Activated naive CD4-positive, alpha-beta T cell treated with anti-CD3 and anti-CD28 coated beads, Interleukin-2, amount 50 U/mL, for 16 hours (primary cell): Measurements from ENCODE around the gene IL9R.
"Not testable (repeated sequence)": the region's sequence is repeated elsewhere in the genome, so short reads cannot be mapped to it uniquely, and the experiment has no call there.

Experiments used
- DNase-seq: peaks from one replicate; pipeline ENCODE4 v3.0.0-alpha.2; 2020

IL9R gene, protein sequence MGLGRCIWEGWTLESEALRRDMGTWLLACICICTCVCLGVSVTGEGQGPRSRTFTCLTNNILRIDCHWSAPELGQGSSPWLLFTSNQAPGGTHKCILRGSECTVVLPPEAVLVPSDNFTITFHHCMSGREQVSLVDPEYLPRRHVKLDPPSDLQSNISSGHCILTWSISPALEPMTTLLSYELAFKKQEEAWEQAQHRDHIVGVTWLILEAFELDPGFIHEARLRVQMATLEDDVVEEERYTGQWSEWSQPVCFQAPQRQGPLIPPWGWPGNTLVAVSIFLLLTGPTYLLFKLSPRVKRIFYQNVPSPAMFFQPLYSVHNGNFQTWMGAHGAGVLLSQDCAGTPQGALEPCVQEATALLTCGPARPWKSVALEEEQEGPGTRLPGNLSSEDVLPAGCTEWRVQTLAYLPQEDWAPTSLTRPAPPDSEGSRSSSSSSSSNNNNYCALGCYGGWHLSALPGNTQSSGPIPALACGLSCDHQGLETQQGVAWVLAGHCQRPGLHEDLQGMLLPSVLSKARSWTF

DNA sequence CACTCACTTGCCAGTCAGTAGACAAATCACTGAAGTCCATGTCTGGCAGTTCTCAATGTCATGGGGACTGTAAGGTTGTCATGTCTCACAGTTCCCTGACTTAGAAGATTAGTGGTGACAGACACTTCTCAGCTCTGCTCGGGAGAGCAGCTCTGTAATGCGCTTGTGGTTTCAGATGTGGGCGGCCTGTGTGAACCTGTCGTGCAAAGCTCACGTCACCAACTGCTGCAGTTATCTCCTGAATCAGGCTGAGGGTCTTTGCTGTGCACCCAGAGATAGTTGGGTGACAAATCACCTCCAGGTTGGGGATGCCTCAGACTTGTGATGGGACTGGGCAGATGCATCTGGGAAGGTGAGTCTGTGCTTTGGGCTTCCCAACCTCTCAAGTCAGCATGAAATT lies at the start of gene IL9R:
TSS of gene IL9R (plus strand) at position 261 of the 400 bp plus-strand sequence. CDS start at position 325, 64 bp downstream.
- peak; percentile 24 for DNase-seq

DNA sequence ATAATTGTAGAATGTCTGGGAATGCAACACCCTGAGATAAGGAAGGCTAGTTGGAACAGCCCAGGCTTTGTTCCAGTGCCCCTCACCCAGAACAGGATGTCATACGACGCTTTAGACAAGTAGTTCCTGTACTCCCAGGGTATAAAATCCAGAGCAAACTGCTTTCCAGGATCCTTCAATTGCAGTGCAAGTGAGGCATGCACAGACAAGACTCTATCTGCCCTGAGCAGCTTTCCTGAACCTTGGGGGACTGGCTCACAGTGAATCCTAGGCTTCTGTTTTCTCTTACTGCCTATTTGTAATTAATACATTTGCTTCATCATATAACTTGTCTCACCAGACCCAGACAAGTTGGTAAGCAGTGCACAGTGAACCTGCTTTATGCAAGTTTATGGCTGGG lies 48.4 kb upstream of the IL9R start:
- DNase-seq, result no peak

DNA sequence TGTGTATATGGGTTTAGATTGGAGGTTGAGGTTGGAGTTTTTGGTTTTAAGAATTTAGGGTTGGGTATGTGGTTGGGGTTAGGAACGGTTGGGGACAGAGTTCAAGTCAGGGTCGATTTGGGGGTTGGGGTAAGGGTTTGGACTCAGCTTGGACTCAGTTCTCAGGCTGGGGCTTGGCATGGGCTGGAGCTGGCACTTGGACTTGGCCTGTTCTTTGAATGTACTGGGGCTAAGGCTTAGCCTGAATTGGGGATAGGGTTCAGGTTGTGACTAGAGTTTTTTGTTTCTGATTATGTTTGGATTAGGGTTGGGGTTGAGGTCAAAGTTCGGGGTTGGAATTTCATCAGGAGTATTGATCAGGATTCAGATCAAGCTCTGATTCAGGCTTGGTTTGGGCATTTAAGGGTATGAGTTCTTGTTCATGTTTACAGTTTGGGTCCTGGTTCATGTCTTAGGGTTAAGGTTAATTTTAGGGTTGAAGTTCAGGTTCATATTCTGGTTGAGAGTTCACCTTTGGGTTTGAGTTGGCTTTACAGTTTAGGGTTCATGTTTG lies 46.2 kb upstream of the IL9R start:
- no peak for DNase-seq

DNA sequence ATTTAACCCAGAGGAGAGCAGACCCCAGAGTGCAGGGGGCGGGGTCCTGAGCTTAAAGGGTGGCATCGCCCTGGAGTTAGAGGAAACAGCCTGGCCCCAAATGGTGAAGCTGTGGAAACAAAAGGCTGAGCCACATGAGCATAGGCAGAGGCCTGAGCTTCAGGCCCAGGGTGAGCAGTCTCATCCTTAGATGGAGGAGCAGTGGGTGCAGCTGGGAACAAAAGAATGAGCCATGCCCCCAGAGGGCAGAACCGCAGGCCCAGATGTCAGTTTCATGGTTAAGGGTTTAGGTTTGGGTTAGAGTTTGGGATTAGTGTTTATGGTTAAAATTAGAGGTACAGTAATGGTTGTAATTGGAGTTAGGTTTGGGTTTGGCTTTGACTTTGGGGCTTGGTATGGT lies 44.4 kb upstream of the IL9R start:
- no peak for DNase-seq

DNA sequence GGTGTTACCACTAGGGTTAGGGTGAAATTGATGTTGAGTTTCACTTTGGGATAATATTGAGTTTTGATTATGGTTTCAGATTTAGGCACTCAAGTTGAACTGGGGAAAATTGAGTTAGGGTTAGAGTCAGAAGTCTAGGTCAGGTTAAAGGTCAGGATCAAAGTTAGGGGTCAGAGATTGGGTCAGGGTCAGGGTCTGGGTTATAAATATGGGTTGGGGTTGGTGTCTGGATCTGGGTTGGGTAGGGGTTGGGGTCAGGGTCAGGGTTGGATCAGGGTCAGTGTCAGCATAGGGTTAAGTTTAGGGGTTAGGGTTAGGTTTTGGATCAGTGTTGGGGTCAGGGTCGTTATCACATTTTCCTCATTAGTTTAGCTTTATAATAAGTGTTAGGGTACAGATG lies 42.7 kb upstream of the IL9R start:
- no peak for DNase-seq

DNA sequence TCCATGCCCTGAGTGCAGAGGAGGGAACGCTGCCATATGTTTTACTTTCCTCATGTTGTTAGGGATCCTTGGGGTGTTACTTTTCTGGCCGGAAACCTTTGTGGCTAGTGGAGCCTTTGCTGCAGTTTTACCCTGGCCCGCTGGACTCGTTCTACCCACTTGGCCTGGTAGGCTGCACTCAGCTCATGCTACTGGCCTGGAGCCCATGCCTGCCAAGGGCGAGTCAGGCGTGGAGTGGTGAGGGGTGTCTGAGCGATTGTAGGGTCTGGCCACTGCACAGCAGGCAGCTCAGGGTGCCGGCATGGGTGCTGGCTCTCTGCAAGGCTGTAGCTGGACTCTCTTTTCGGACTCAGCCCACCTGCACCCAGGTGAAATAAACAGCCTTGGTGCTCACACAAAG lies 41.4 kb upstream of the IL9R start:
- DNase-seq, result no peak

DNA sequence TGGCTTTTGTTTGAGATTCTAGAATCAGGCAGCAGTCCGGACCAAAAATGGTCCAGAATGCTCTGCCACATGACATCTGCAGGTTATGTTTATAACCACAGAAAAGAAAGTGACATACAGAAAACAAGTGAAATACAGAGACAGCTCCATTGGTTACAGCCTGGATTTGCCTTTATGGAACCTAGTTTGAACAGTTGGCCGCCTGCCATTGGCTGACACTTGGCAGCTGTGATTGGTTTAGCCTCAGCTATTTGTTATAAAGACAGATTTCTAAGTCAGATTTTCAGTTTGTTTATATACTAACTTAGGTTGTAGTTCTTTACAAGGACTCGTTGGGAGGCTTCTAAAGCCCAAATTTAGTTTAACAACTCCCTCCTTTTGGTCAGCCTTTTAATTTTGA lies 40.8 kb upstream of the IL9R start:
- no peak for DNase-seq

DNA sequence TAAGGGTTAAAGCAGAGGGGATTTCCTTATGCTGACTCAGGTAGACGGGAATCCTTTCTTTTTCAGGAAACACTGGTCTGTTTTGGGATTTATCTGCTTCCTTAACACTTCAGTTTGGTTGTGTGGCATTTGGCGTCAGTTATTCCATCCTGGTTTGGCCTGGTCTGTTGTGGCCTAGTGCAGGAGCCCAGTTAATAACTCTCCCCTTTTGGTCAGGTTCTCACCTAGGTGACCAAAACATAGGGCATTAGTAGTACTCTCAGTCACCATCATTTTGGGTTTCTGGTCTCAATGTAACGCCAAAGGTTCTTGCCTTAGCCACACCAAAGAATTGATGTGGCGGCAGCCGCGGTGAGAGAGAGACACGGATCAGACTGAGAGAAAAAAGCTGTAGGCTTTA lies 39.7 kb upstream of the IL9R start:
- no peak for DNase-seq

DNA sequence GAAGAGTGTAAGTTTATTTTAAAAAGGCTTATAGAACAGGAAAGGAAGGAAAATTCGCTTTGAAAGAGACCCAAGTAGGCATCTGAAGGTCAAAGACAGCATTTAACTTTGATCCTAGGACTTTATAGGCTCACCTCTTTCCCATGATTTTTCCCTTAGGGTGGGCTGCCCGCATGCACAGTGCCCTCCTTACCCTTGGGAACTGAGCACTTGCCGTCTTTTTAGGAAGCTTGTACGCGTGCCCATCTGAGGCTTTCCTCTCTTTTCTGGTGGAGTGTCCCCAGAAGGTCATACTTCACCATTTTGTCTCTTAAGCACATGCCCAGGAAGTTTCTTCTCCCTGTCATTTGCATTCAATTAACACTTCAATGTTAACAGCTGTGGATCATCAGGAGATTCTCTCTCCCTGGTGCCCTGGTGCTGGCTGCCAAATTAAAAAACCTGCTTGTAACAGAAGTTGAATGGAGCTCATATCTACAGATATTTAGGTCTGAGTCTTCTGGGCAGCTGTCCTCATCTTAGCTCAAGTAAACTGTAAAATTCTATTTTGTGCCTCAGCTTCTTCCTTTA lies 38.4 kb upstream of the IL9R start:
- no peak for DNase-seq

DNA sequence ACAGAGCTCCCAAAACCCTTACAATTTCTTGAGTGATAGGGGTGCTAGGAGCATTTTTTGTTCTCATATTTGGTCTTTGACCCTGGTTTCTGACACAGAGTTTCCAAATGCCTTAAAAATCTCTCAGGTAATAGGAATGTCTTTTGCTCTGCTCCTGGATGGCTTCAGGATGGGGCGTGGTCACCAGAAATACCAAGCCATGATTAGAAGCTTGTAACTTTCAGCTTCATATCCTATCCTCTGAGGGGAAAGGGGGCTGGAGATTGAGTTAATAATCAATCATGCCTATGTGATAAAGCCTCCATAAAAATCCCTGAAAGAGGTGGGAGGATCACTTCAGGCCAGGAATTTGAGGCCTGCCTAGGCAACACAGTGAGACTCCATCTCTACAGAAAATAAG lies 34.6 kb upstream of the IL9R start:
- no peak for DNase-seq

DNA sequence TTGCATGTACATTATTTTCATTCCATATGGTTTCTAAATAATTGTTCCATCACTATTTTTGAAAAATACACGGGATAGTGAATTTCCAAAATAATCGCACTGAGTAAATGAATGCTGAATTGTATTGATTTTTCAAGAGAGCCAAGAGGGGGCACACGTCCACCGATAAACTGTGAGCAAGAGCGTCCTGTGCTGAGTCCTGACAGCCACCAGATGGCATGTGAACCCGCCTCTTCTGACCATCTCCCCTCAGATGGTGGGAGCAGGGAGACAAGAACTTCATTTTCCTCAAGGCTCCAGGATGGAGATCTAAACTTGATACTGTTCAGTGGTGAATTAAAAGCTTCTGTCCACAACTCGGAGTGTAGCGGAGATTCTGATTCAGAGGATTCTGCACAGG lies 30.6 kb upstream of the IL9R start:
- DNase-seq, result no peak

DNA sequence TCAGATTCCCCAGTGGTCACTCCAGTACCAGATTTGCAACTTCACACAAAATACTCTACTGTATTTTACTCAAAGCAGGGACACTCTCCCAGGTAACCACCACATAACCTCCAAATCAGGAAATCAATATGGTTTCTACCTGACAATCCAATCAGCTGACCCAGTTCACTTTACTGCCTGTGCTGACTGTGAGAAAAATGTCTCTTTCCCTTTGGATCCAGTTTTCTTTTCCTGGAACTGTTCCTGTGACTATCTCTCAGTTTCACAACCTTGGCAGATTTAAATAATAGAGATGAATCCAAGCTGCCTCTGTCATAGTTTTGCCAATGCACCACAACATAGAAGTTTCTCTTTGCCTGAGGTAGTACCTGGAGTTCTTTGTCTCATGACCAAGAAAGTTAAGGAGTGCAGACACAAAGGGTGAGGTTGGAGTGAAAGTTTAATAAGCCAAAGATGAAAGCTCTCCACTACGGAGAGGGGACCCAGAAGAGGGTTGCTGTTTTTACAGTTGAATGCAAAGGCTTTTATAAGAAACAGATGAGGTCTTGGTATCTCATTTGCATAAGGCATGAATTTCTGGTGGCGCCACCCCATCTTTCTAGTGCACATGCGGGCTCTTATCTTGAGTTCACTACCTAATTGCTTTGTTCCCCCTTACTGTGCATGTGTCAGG lies 29.7 kb upstream of the IL9R start:
- DNase-seq, result no peak

DNA sequence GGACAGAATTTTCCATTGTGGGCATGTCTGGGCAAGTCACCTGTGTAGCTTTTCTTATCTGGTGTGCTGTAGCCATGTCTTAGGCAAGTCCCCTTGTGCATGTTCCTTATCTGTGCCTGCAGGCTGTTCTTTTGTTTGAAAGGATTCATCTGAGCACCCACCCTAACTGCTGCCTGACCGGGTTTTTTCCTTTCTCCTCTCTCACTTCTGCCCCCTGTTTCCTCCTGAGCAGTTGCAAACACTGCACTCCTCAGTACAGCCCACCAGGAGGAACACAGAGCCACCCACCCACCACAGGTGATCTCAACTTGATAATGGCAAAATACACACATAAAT lies 29.2 kb upstream of the IL9R start:
- DNase-seq, result no peak

DNA sequence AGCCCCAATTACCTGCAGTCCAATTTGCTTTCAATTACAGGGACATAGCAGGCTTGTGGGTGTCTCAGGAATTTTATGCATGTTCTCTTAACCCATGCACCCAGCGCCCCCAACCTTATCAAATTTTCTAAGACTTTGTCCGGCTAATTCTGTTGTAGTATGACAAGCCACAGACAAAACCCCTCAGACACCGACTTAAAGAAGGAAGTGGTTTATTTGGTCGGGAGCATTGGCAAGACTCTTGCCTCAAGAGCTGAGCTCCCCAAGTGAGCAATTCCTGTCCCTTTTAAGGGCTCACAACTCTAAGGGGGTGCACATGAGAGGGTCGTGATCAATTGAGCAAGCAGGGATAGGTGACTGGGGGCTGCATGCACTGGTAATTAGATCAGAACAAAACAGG lies 28.7 kb upstream of the IL9R start:
- no peak for DNase-seq

DNA sequence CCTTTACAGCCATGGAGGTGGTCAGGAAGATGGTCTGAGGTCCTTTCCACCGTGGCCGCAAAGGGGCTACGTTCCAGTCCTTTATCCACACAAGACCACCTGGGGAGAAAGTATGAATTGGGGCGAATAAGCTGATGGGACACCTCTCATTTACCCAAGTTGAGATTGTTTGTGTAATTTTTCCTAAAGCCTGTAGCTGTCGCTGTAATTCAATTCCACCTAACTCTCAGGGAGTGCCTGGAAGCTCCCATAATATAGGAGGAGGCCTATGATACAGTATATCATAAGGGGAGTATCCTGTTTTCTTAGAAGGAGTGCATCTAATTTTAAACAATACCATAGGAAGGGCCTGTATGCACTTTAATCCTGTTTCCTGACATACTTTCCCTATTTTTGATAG lies 25.8 kb upstream of the IL9R start:
- not testable (repeated sequence) for DNase-seq

DNA sequence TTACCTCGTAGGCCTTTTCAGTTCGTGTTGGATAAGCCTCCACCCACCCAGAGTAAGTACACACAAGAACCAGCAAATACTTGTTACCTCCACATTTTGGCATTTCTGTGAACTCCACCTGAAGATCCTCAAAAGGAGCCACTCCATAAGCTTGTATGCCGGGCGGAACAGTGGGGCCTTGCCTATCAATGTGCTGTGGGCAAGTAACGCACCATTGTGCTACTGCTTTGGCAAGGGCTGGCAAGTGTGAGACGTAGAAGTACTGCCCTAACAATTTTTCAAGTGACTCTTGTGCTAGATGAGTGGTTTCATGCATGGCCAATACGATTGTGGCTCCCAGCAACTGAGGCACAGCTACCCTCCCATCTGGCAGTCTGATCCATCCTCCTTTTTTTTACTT lies 25.3 kb upstream of the IL9R start:
- not testable (repeated sequence) for DNase-seq

DNA sequence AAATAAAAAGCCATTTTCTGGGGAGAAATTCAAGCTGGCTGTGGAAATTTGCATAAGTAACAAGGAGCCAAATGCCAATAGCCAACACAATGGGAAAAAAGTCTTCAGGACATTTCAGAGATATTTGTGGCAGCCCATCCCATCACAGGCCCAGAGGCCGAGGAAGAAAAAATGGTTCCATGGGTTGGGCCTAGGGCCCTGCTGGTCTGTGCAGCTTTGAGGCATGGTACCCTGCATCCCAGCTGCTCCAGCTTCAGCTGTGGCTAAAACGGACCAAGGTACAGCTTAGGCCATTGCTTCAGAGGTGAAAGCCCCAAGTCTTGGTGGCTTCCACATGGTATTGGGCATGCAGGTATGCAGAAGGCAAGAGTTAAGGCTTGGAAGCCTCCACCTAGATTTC lies 14.2 kb upstream of the IL9R start:
- DNase-seq, result no peak

DNA sequence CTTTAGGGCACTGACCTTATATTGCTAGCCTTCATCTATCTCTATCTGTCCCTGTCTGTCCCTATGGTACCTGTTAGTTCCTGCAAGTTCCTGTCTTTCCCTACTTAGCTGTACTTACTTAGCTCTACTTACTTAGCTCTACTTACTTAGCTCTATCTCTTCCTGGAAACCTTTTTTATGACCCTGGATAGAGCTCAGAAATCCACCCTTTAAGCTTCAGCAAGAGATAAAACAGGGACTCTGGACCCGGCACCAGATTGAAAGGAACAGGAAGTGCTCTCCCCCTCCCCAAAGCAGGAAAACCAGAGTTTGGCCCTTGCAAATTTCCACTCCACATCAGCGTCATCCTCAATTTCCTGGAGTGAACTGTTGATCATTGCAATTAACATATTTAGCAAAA lies 12.3 kb upstream of the IL9R start:
- DNase-seq, result no peak

DNA sequence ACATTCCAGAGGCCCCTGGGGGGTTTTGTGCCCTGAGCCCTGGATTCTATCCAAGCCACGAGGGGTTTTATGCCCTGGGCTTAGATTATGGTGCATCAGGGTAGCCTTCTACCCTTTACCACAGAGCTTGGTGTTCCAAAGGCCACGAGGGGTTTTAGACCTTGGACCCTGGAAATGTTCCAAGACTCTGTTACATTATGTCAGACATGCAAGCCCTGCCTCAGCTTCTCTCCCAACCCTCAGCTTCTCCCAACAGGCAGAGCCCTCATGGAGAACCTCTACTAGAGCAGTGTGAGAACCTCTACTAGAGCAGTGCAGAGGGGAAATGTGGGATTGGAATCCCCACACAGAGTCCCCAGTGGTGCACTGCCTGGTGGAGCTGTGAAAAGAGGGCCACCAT lies 10.5 kb upstream of the IL9R start:
- not testable (repeated sequence) for DNase-seq

DNA sequence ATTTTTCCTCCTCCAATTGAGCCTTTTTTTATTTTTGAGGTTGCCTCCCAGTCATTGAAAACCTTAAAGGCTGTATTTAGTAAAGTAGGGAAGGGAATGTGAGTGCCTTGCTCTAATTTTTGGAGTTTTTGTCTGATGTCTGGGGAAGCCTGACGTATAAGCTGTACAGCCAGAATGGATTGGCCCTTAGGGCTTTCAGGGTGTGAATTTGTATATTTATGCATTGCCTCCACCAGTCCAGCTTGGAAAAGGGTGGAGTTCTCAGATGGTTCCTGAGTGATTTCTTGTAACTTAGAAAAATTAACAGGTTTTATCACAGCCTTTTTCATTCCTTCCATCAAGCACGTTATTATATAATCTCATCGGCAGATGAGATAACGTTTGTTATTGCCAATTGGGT lies 8.6 kb upstream of the IL9R start:
- no peak for DNase-seq

DNA sequence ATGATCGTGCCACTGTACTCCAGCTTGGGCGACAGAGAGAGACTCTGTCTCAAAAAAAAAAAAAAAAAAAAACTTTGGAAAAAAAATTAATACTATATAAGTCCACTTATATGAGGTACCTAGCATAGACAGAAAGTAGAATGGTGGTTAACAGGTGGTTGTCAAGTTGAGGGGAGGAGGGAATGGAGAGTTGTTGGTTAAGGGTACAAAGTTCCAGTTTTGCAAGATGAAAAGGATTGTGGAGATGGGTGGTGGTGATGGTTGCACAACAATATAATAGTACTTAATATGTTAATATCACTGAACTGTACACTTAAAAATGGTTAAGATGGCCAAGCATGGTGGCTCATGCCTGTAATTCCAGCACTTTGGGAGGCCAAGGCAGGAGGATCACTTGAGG lies 4.1 kb upstream of the IL9R start:
- DNase-seq, result no peak

DNA sequence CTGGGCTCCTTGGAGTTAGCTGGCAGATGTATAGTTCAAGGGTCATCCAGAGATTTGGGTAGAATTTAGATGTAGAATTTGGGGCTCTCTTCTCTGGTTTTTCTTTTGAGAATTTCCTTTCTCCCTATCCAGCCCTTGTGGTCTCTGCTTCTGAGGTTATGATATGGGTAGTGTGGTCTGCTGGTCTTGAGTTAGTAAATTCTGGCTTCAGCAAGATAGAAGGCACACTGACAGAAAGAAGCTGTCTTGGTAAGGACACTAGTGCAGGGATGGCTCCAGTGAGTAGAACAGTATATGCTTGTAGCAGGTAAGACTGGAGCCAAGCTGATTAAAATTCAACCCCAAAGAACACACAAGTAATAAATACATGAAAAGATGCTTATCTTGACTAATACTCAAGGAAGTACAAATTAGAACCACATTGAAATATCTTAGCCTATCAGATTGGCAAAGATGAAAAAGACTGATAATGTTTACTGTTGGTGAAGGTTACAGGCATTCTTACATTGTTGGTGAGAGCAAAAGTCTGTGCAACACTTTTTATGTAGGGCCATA lies 2.1 kb upstream of the IL9R start:
- DNase-seq, result no peak

DNA sequence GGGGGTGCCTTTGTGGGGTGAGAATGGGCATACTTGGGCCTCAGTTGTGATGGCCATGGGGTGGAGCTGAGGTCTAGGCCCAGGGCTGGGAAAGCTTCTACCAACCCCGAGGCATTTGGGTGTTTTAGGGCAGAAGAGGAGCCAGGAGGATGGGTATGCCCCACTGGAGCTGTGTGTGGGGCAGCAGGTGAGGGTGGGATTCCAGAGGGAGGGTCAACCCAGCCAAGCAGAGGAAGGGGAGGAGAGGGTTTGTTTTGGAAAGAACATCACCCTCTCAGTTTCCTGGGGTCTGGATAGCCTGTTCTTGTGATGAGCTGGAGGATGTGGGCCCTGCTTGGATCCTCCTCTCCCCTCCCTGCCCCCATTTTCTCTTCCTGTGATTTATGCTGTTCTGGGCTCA lies 620 bp downstream of the IL9R start:
- no peak for DNase-seq
